Heart right ventricle (tissue), 16 donors: Measurements from ENCODE around the gene DHRS9. TPM values are rescaled to one million over a fixed set of nuclear protein-coding genes. Genes with fewer than 3 reads are reported as not detected.

Experiments
- ATAC-seq, 8 donors: fragments of 200-7000 bp; cut with Tn5 transposase; one replicate each; pipeline ENCODE4 v1.9.1; 2020; ENCODE audit warnings: mild to moderate bottlenecking in 8 of 8, moderate library complexity in 8 of 8, moderate number of reproducible peaks in 1 of 8
- DNase-seq, 2 donors: peaks; one replicate each; pipeline ENCODE4 v3.0.0-alpha.2; 2020
- H3K27ac ChIP-seq, 10 donors: fragments of 200-600 bp; sonication (generic) in 2 of 10; one replicate each; pipeline versions ENCODE4 v1.5.0 to v1.8.0; 2020 to 2022; ENCODE audit warnings: mild to moderate bottlenecking in 3 of 10
- H3K27me3 ChIP-seq, 7 donors: fragments of 200-600 bp; one replicate each; pipeline ENCODE4 v1.8.0; 2021 to 2022; ENCODE audit warnings: mild to moderate bottlenecking in 2 of 7
- H3K36me3 ChIP-seq, 9 donors: fragments of 200-600 bp; sonication (generic) in 1 of 9; one replicate each; pipeline versions ENCODE4 v1.5.0 to v1.8.0; 2020 to 2022; ENCODE audit warnings: mild to moderate bottlenecking in 2 of 9
- H3K4me1 ChIP-seq, 9 donors: fragments of 200-600 bp; sonication (generic) in 1 of 9; one replicate each; pipeline versions ENCODE4 v1.5.0 to v1.8.0; 2020 to 2022; ENCODE audit warnings: mild to moderate bottlenecking in 4 of 9
- H3K4me3 ChIP-seq, 10 donors: fragments of 200-600 bp; sonication (generic) in 2 of 10; one replicate each; pipeline versions ENCODE4 v1.5.0 to v1.8.0; 2020 to 2022; ENCODE audit warnings: mild to moderate bottlenecking in 7 of 10, moderate library complexity in 2 of 10
- H3K9me3 ChIP-seq, 11 donors: fragments of 200-600 bp in 10 of 11; sonication (generic) in 2 of 11; one replicate each; pipeline versions ENCODE4 v1.5.0 to v1.8.0; 2013 to 2022; ENCODE audit warnings: mild to moderate bottlenecking in 2 of 11, control low read depth in 1 of 11, moderate library complexity in 1 of 11
- CTCF ChIP-seq, 9 donors: fragments of 200-600 bp; sonication (generic) in 2 of 9; IDR thresholded peaks; one replicate each; pipeline versions ENCODE4 v1.5.0 to v1.8.0; 2021 to 2022; ENCODE audit warnings: antibody characterized with exemption in 9 of 9, mild to moderate bottlenecking in 5 of 9, moderate library complexity in 1 of 9
- WGBS, 2 donors: extraction: QIAGEN DNeasy Blood & Tissue Kit; methylation state at CpG; one replicate each; pipeline ENCODE4 v1.1.7; 2013; ENCODE audit warnings: inconsistent platforms in 1 of 2; 5-methylcytosine and 5-hydroxymethylcytosine counted together
- intact Hi-C, 10 donors: fragments of 100-400 bp; cut with DNase I; formaldehyde crosslinking; loops; one replicate each; pipeline versions ENCODE4 v1.11.1 to v1.14.2; 2022
- polyA plus RNA-seq, 2 donors: library from polyadenylated mRNA; stranded (reverse); fragments of 200-250 nt; gene quantifications; one replicate each; pipeline ENCODE4 v1.2.3, GENCODE V29; 2013
- total RNA-seq, 10 donors: library from RNA; stranded (reverse); fragmentation: NEBNext Ultra II Directional in 3 of 10; extraction: Animal tissue kit (Norgen Biotek cat#: 25700) in 3 of 10; gene quantifications; one replicate each; pipeline versions ENCODE4 v1.2.1 to v1.2.4, GENCODE V29; 2021 to 2023
- donor health status: Arrhythmogenic right ventricular cardiomyopathy.
- donor health status: ischemic (EF 13 %, LVEDD 7.1; RV severe dilation, severe dysfunction).
- donor health status: healthy with polysubstance abuse.
- donor health status: DM: no; HTN: yes; CAD: no.
- donor health status: DM: no; HTN: no; CAD: no.
- donor health status: ischemic (EF 25% LVEDD 6.9; RV normal size, moderate dysfunction).
- donor health status: ischemic (EF 25% LVEDD 5.7; RV mildly dilated, moderate dysfunction).
- donor health status: healthy.
- donor health status: DM: yes; HTN: yes; CAD: no.
- donor health status: Ischemic cardiomyopathy.
- donor health status: ischemic (EF 35%, LVEDD 5.7; RV mildly dilated, moderate dysfunction).
- donor health status: nonischemic (EF 11% LVEDD 7.7; RV severe dilation, severe dysfunction).
- donor health status: DM: yes; HTN: yes; CAD: no.
- donor health status: PGD.
- donor health status: ischemic (EF 29% LVEDD 5.4; RV normal size, mild dysfunction).
- donor health status: nonischemic (EF 23%, LVEDD 6.1; RV moderate dilation, normal function).

The DHRS9 gene
- total and polyA plus RNA-seq, 12 donors: 0.17 to 10.4 (median 1.5) TPM

- intact Hi-C loops: no loop called here
- H3K4me3 ChIP-seq: no peak overlapping the region
- no peaks in the 10 kb centered on the region for H3K36me3 ChIP-seq
- TF ChIP-seq CTCF (IDR thresholded peaks at IDR 0.05): no peak
- DNase-seq (no peak), ATAC-seq (no peak)
- H3K27ac ChIP-seq: no peak overlapping the region
- WGBS, 2 donors: 71 to 89% methylated on average over 1 of the region's 1 CpG
- H3K9me3 ChIP-seq: peaks cover 0 to 6% (median 0%) of the 10 kb centered on the region in 11 donors
- H3K4me1 ChIP-seq: peaks cover 0 to 34% (median 0%) of the 10 kb centered on the region in 9 donors
- H3K27me3 ChIP-seq: no peaks in the 10 kb centered on the region
Observed at GRCh38 chr2:169035887-169036286, 33.5 kb upstream of the DHRS9 start.

- peaks cover 0 to 6% (median 0%) of the 10 kb centered on the region in 11 donors for H3K9me3 ChIP-seq
- 68 to 72% methylated on average over 4 of the region's 4 CpGs for WGBS, 2 donors
Observed at GRCh38 chr2:169036736-169037440, 32.5 kb upstream of the DHRS9 start.

GRCh38 chr2:169038338-169038757 lies 31.0 kb upstream of the DHRS9 start:
- Histone ChIP-seq H3K27me3 (no peaks in the 10 kb centered on the region), H3K27ac (peak overlapping the region in 1 of 10 donors; percentile 51), H3K4me3 (no peak overlapping the region), H3K4me1 (peaks cover 0 to 37% (median 0%) of the 10 kb centered on the region in 9 donors), H3K9me3 (peaks cover 0 to 13% (median 4%) of the 10 kb centered on the region in 11 donors), H3K36me3 (no peaks in the 10 kb centered on the region)
- no peak for TF ChIP-seq CTCF (IDR thresholded peaks at IDR 0.05)
- 84 to 88% methylated on average over 2 of the region's 2 CpGs for WGBS, 2 donors
- DNase-seq (no peak), ATAC-seq (peak in 1 of 8 donors; percentile 22)
- intact Hi-C loops: no loop called here

More at GRCh38 chr2:169036736-169037440, 32.5 kb upstream of the DHRS9 start:
- ATAC-seq: peak in 1 of 8 donors; percentile 50
- intact Hi-C loops: no loop called here
- H3K4me1 ChIP-seq: peaks cover 0 to 37% (median 0%) of the 10 kb centered on the region in 9 donors
- no peak for DNase-seq
- H3K27me3 ChIP-seq: no peaks in the 10 kb centered on the region
- H3K36me3 ChIP-seq: no peaks in the 10 kb centered on the region
- peak overlapping the region in 1 of 10 donors; percentile 2 for H3K27ac ChIP-seq
- no peak for TF ChIP-seq CTCF (IDR thresholded peaks at IDR 0.05)
- no peak overlapping the region for H3K4me3 ChIP-seq

GRCh38 chr2:169039702-169040101 lies 29.7 kb upstream of the DHRS9 start:
- H3K4me3 ChIP-seq: no peak overlapping the region
- ATAC-seq (no peak), DNase-seq (no peak)
- H3K9me3 ChIP-seq: peaks cover 0 to 20% (median 4%) of the 10 kb centered on the region in 11 donors
- no peak for TF ChIP-seq CTCF (IDR thresholded peaks at IDR 0.05)
- H3K36me3 ChIP-seq: no peaks in the 10 kb centered on the region
- H3K4me1 ChIP-seq: peaks cover 0 to 34% (median 0%) of the 10 kb centered on the region in 9 donors
- no peak overlapping the region for H3K27ac ChIP-seq
- intact Hi-C loops: no loop called here
- 72 to 86% methylated on average over 4 of the region's 4 CpGs for WGBS, 2 donors
- no peaks in the 10 kb centered on the region for H3K27me3 ChIP-seq
